ENCODE data around the gene TNFRSF1B. TPM values are rescaled to one million over a fixed set of nuclear protein-coding genes. Genes with fewer than 3 reads are reported as not detected.

The TNFRSF1B gene
- polyA plus RNA-seq, 1 donor (not counting 4 experiments of a cell fraction or from before 2014, with no cell fraction given), result 0.04 TPM

- Histone ChIP-seq H3K79me2 (ENCODE audit: control insufficient read depth, insufficient read depth, low read length) (no peaks in the 10 kb centered on the region), H3K4me1 (ENCODE audit: control insufficient read depth, extremely low read depth, insufficient read depth, low read length) (no peaks in the 10 kb centered on the region), H3K36me3 (ENCODE audit: control insufficient read depth in 2 of 2, extremely low read depth in 1 of 2, insufficient read depth in 2 of 2, low read length in 2 of 2) (no peaks in the 10 kb centered on the region), H4K20me1 (ENCODE audit: control insufficient read depth, extremely low read depth, insufficient read depth, low read length) (no peaks in the 10 kb centered on the region), H3K4me3 (ENCODE audit: control insufficient read depth in 2 of 3, extremely low read depth in 1 of 3, insufficient read depth in 2 of 3, low read depth in 1 of 3, low read length in 3 of 3) (no peak overlapping the region), H3K9me3 (ENCODE audit: control insufficient read depth, low read depth, low read length) (no peaks in the 10 kb centered on the region), H3K27me3 (ENCODE audit: control insufficient read depth, extremely low read depth, insufficient read depth, low read length) (peaks cover 2% of the 10 kb centered on the region), H2AFZ (ENCODE audit: control insufficient read depth, low read length) (no peak overlapping the region), H3K27ac (ENCODE audit: control insufficient read depth, insufficient read depth, low read length) (no peak overlapping the region), H3K9me1 (ENCODE audit: control insufficient read depth, extremely low read depth, insufficient read depth, low read length) (no peaks in the 10 kb centered on the region), H3K9ac (ENCODE audit: control insufficient read depth, extremely low read depth, insufficient read depth, low read length) (no peak overlapping the region), H3K4me2 (ENCODE audit: control insufficient read depth, extremely low read depth, insufficient read depth, low read depth, low read length) (no peak overlapping the region)
- no peak for DNase-seq (ENCODE audit: low read depth, low spot score)
- no peak for FAIRE-seq
- dilution Hi-C loops (cut with MboI; ENCODE audit: extremely low pct_ligation_motif_present, low sequenced_read_pairs), result no loop called here
- TF ChIP-seq EZH2 (IDR thresholded peaks at IDR 0.05; ENCODE audit: low read length), result no peak
- no peak for TF ChIP-seq CTCF (optimal IDR thresholded peaks at IDR 0.05 in 1 of 3, IDR thresholded peaks at IDR 0.05 in 1 of 3, conservative IDR thresholded peaks at IDR 0.05 in 1 of 3; ENCODE audit: extremely low read depth in 1 of 3, insufficient read depth in 2 of 3, low read length in 3 of 3)
Measured at GRCh38 chr1:12197483-12197880, 30.7 kb downstream of the TNFRSF1B start.

GRCh38 chr1:12200208-12200607 lies 33.4 kb downstream of the TNFRSF1B start:
- H3K79me2 ChIP-seq (ENCODE audit: control insufficient read depth, insufficient read depth, low read length), result no peaks in the 10 kb centered on the region
- H3K4me3 ChIP-seq (ENCODE audit: control insufficient read depth in 2 of 3, extremely low read depth in 1 of 3, insufficient read depth in 2 of 3, low read depth in 1 of 3, low read length in 3 of 3), result no peak overlapping the region
- H3K4me2 ChIP-seq (ENCODE audit: control insufficient read depth, extremely low read depth, insufficient read depth, low read depth, low read length), result no peak overlapping the region
- no peaks in the 10 kb centered on the region for H4K20me1 ChIP-seq (ENCODE audit: control insufficient read depth, extremely low read depth, insufficient read depth, low read length)
- no peaks in the 10 kb centered on the region for H3K4me1 ChIP-seq (ENCODE audit: control insufficient read depth, extremely low read depth, insufficient read depth, low read length)
- FAIRE-seq, result no peak
- no peak for DNase-seq (ENCODE audit: low read depth, low spot score)
- H3K9ac ChIP-seq (ENCODE audit: control insufficient read depth, extremely low read depth, insufficient read depth, low read length), result no peak overlapping the region
- H3K27ac ChIP-seq (ENCODE audit: control insufficient read depth, insufficient read depth, low read length), result no peak overlapping the region
- no peaks in the 10 kb centered on the region for H3K36me3 ChIP-seq (ENCODE audit: control insufficient read depth in 2 of 2, extremely low read depth in 1 of 2, insufficient read depth in 2 of 2, low read length in 2 of 2)
- no peaks in the 10 kb centered on the region for H3K9me1 ChIP-seq (ENCODE audit: control insufficient read depth, extremely low read depth, insufficient read depth, low read length)
- H2AFZ ChIP-seq (ENCODE audit: control insufficient read depth, low read length), result no peak overlapping the region
- TF ChIP-seq EZH2 (IDR thresholded peaks at IDR 0.05; ENCODE audit: low read length) (no peak), CTCF (optimal IDR thresholded peaks at IDR 0.05 in 1 of 3, IDR thresholded peaks at IDR 0.05 in 1 of 3, conservative IDR thresholded peaks at IDR 0.05 in 1 of 3; ENCODE audit: extremely low read depth in 1 of 3, insufficient read depth in 2 of 3, low read length in 3 of 3) (no peak)
- H3K27me3 ChIP-seq (ENCODE audit: control insufficient read depth, extremely low read depth, insufficient read depth, low read length), result no peaks in the 10 kb centered on the region
- dilution Hi-C loops (cut with MboI; ENCODE audit: extremely low pct_ligation_motif_present, low sequenced_read_pairs), result no loop called here
- H3K9me3 ChIP-seq (ENCODE audit: control insufficient read depth, low read depth, low read length), result no peaks in the 10 kb centered on the region

All from keratinocyte (primary cell).